ENCODE results near the gene TSSK3.

- no peak for TF ChIP-seq CTCF (IDR thresholded peaks at IDR 0.05)
- no peak for TF ChIP-seq EP300 (IDR thresholded peaks at IDR 0.05)
- TF ChIP-seq POLR2A (IDR thresholded peaks at IDR 0.05): no peak
These were observed 28.0 kb upstream of the TSSK3 start for GRCh38 chr1:32334274-32334861.

Data from ovary (tissue), 3 donors.